HFFc6 (cell line): ENCODE measurements around the gene ATP6V1E1. TPM values are rescaled to one million over a fixed set of nuclear protein-coding genes. Genes with fewer than 3 reads are reported as not detected.
"Not testable (repeated sequence)": the region's sequence is repeated elsewhere in the genome, so short reads cannot be mapped to it uniquely, and the experiment has no call there.

ENCODE experiments used
- DNase-seq: peaks from one replicate; pipeline ENCODE4 v3.0.0-alpha.2; 2018
- H3K27ac Mint-ChIP-seq: 2 replicates; pipeline ENCODE4 v1.8.0; 2020; ENCODE audit warnings: mild to moderate bottlenecking, mixed read lengths
- H3K27me3 Mint-ChIP-seq: 2 replicates; pipeline ENCODE4 v1.8.0; 2021; ENCODE audit warnings: mild to moderate bottlenecking, moderate library complexity, mixed read lengths; ENCODE audit not compliant: insufficient read depth
- H3K36me3 Mint-ChIP-seq: 2 replicates; pipeline ENCODE4 v1.8.0; 2021; ENCODE audit warnings: low read depth, mixed read lengths
- H3K4me1 Mint-ChIP-seq: 2 replicates; pipeline ENCODE4 v1.8.0; 2020; ENCODE audit warnings: low read depth, mixed read lengths
- H3K4me3 Mint-ChIP-seq: 2 replicates; pipeline ENCODE4 v1.8.0; 2020; ENCODE audit warnings: mild to moderate bottlenecking, moderate library complexity, mixed read lengths
- H3K9me3 Mint-ChIP-seq: 2 replicates; pipeline ENCODE4 v1.8.0; 2020; ENCODE audit warnings: mild to moderate bottlenecking, mixed read lengths
- CTCF ChIP-seq: fragments of 200-600 bp; sonication (generic); IDR thresholded peaks from 2 replicates; pipeline ENCODE4 v1.5.0; 2021; ENCODE audit warnings: antibody characterized with exemption, mild to moderate bottlenecking
- total RNA-seq, 6 experiments: library from RNA; stranded (reverse); fragmentation: NEBNext Ultra II Directional; extraction: Animal tissue kit (Norgen Biotek cat#: 25700); gene quantifications; 2 replicates in 1 of 6; 3 replicates in 5 of 6; pipeline ENCODE4 v1.2.3, GENCODE V29; 2021

Gene ATP6V1E1
- total RNA-seq, 6 experiments from 2014 or later, result 156 to 194 (median 168) TPM

- no peaks in the 10 kb centered on the region for H3K9me3 Mint-ChIP-seq
- peak; percentile 25; the same call in 1 of the 2 replicates for TF ChIP-seq CTCF
- peaks cover 22% of the 10 kb centered on the region for H3K36me3 Mint-ChIP-seq
- H3K27me3 Mint-ChIP-seq, result peaks cover 5% of the 10 kb centered on the region; the same call in 1 of the 2 replicates
- DNase-seq, result peak; percentile 84
- H3K4me3 Mint-ChIP-seq, result peak within 1 kb of the TSS; percentile 95
- peak within 1 kb of the TSS; percentile 99 for H3K27ac Mint-ChIP-seq
- H3K4me1 Mint-ChIP-seq, result peaks cover 22% of the 10 kb centered on the region
These were observed 10.1 kb upstream of the ATP6V1E1 start, which contains the start of gene BCL2L13 for GRCh38 chr22:17638432-17639246. BCL2L13 (plus strand) TSS chr22:17638757; CDS start chr22:17655712, 16,955 bp downstream.

- Mint-ChIP-seq H3K9me3 (no peaks in the 10 kb centered on the region), H3K4me1 (peaks cover 27% of the 10 kb centered on the region), H3K27ac (peak overlapping the region; percentile 99), H3K4me3 (peak overlapping the region; percentile 95), H3K27me3 (peaks cover 5% of the 10 kb centered on the region; the same call in 1 of the 2 replicates), H3K36me3 (peaks cover 22% of the 10 kb centered on the region)
- DNase-seq, result no peak
- peak; percentile 42 for TF ChIP-seq CTCF
These were observed 9.6 kb upstream of the ATP6V1E1 start for GRCh38 chr22:17638182-17638431.

GRCh38 chr22:17637490-17638181 is 9.1 kb upstream of the ATP6V1E1 start:
- Mint-ChIP-seq H3K4me1 (peaks cover 28% of the 10 kb centered on the region), H3K27ac (peak overlapping the region; percentile 99), H3K9me3 (no peaks in the 10 kb centered on the region), H3K36me3 (peaks cover 17% of the 10 kb centered on the region), H3K27me3 (peaks cover 6% of the 10 kb centered on the region), H3K4me3 (peak overlapping the region; percentile 95)
- TF ChIP-seq CTCF, result no peak
- DNase-seq, result no peak

- not testable (repeated sequence) for H3K27ac Mint-ChIP-seq, H3K9me3 Mint-ChIP-seq, DNase-seq, H3K27me3 Mint-ChIP-seq, H3K4me3 Mint-ChIP-seq
- peaks cover 11% of the 10 kb centered on the region; the same call in 1 of the 2 replicates for H3K36me3 Mint-ChIP-seq
- H3K4me1 Mint-ChIP-seq, result peaks cover 34% of the 10 kb centered on the region
These were observed 8.3 kb upstream of the ATP6V1E1 start for GRCh38 chr22:17636850-17637249.

- peaks cover 5% of the 10 kb centered on the region; the same call in 1 of the 2 replicates for H3K36me3 Mint-ChIP-seq
- TF ChIP-seq CTCF, result no peak
- H3K9me3 Mint-ChIP-seq, result no peaks in the 10 kb centered on the region
- H3K27ac Mint-ChIP-seq, result no peak overlapping the region
- no peak overlapping the region for H3K4me3 Mint-ChIP-seq
- H3K4me1 Mint-ChIP-seq, result peaks cover 37% of the 10 kb centered on the region
- H3K27me3 Mint-ChIP-seq, result peaks cover 6% of the 10 kb centered on the region
- DNase-seq, result no peak
These were observed 6.1 kb upstream of the ATP6V1E1 start for GRCh38 chr22:17634696-17635095.

- H3K9me3 Mint-ChIP-seq, result no peaks in the 10 kb centered on the region
- TF ChIP-seq CTCF, result no peak
- no peaks in the 10 kb centered on the region for H3K36me3 Mint-ChIP-seq
- H3K27me3 Mint-ChIP-seq, result peaks cover 6% of the 10 kb centered on the region
- peak overlapping the region; percentile 95 for H3K27ac Mint-ChIP-seq
- H3K4me3 Mint-ChIP-seq, result no peak overlapping the region
- H3K4me1 Mint-ChIP-seq, result peaks cover 41% of the 10 kb centered on the region
- no peak for DNase-seq
These were observed 5.4 kb upstream of the ATP6V1E1 start for GRCh38 chr22:17633998-17634323.
